PC-9 (cell line): Measurements from ENCODE around the gene ALMS1. TPM values are rescaled to one million over a fixed set of nuclear protein-coding genes. Genes with fewer than 3 reads are reported as not detected.

ENCODE experiments used
- BruUV-seq: library from RNA; stranded (reverse); fragments of 400-500 nt; replicated peaks from 2 replicates; lab custom pipeline; 2021; lab: Mats Ljungman, UMichigan
- CTCF ChIA-PET: fragments of 300-600 bp; sonication (Branson Sonifier 250); formaldehyde crosslinking; loops from one replicate; lab custom pipeline; 2022; ENCODE audit warnings: antibody characterized with exemption; lab: Charles Lee
- POLR2A ChIA-PET: fragments of 300-600 bp; sonication (Branson Sonifier 250); formaldehyde crosslinking; loops from one replicate; lab custom pipeline; 2022; ENCODE audit warnings: antibody characterized with exemption; ENCODE audit not compliant: unreplicated experiment; lab: Charles Lee
- DNase-seq, 2 experiments: peaks; one replicate each; pipeline versions ENCODE4 v3.0.0 to v3.0.0-alpha.2; 2015 to 2022; ENCODE audit warnings: mixed read lengths in 1 of 2
- H2AFZ ChIP-seq: fragments of 200-600 bp; sonication (generic); 2 replicates; pipeline ENCODE4 v1.8.1; 2017; ENCODE audit warnings: antibody characterized with exemption
- H3F3A ChIP-seq: fragments of 200-600 bp; sonication (generic); 2 replicates; pipeline ENCODE4 v1.8.1; 2017; ENCODE audit warnings: antibody characterized with exemption, mild to moderate bottlenecking, low read depth; ENCODE audit not compliant: insufficient read depth
- H3K27ac ChIP-seq: fragments of 200-600 bp; sonication (generic); 2 replicates; pipeline ENCODE4 v1.6.1; 2016; ENCODE audit warnings: mixed run types
- H3K27me3 ChIP-seq: fragments of 200-600 bp; sonication (generic); 2 replicates; pipeline ENCODE4 v1.6.1; 2016; ENCODE audit warnings: low read depth, mixed run types; ENCODE audit not compliant: insufficient read depth
- H3K36me3 ChIP-seq: fragments of 200-600 bp; sonication (generic); 2 replicates; pipeline ENCODE4 v1.6.1; 2016; ENCODE audit warnings: low read depth, mixed run types
- H3K4me1 ChIP-seq: fragments of 200-600 bp; sonication (generic); replicated peaks from 2 replicates; pipeline ENCODE4 v1.6.1; 2016; ENCODE audit warnings: mixed run types; ENCODE audit not compliant: insufficient read depth
- H3K4me2 ChIP-seq: fragments of 200-600 bp; sonication (generic); 2 replicates; pipeline ENCODE4 v1.6.1; 2017; ENCODE audit warnings: mixed run types
- H3K4me3 ChIP-seq: fragments of 200-600 bp; sonication (generic); 2 replicates; pipeline ENCODE4 v1.6.1; 2016; ENCODE audit warnings: mixed run types
- H3K79me2 ChIP-seq: fragments of 200-600 bp; sonication (generic); 2 replicates; pipeline ENCODE4 v1.6.1; 2017; ENCODE audit warnings: low read depth, mixed run types
- H3K9me2 ChIP-seq: fragments of 200-600 bp; sonication (generic); 2 replicates; pipeline ENCODE4 v1.8.1; 2017; ENCODE audit warnings: mild to moderate bottlenecking; ENCODE audit not compliant: insufficient read depth
- H3K9me3 ChIP-seq: fragments of 200-600 bp; sonication (generic); 2 replicates; pipeline ENCODE4 v1.8.1; 2016; ENCODE audit warnings: low read depth; ENCODE audit not compliant: insufficient read depth
- H4K20me1 ChIP-seq: fragments of 200-600 bp; sonication (generic); 2 replicates; pipeline ENCODE4 v1.8.1; 2017; ENCODE audit not compliant: insufficient read depth
- CTCF ChIP-seq: fragments of 200-600 bp; sonication (generic); conservative IDR thresholded peaks from 2 replicates; pipeline ENCODE4 v1.6.1; 2017; ENCODE audit warnings: mixed run types, antibody characterized with exemption, mild to moderate bottlenecking, moderate library complexity
- EZH2 ChIP-seq: fragments of 200-600 bp; sonication (generic); IDR thresholded peaks from 2 replicates; pipeline ENCODE4 v1.8.0; 2017; ENCODE audit warnings: antibody characterized with exemption, low read depth
- intact Hi-C: fragments of 100-400 bp; cut with micrococcal nuclease; formaldehyde crosslinking; loops from one replicate; pipeline ENCODE4 v1.10.0; 2022; ENCODE audit not compliant: unreplicated experiment
- total RNA-seq: library from RNA; stranded (reverse); gene quantifications from 2 replicates; pipeline ENCODE4 v1.2.3, GENCODE V29; 2021

Gene ALMS1
- total RNA-seq, 1 experiment from 2014 or later = 16.7 TPM

- CTCF ChIA-PET = no interaction called here
- POLR2A ChIA-PET = no interaction called here
- Histone ChIP-seq H2AFZ (no peak overlapping the region), H3K36me3 (no peaks in the 10 kb centered on the region), H3K9me2 (no peaks in the 10 kb centered on the region), H3K4me3 (no peak overlapping the region), H3K27me3 (peaks cover 23% of the 10 kb centered on the region), H4K20me1 (0 out of 2 replicates have a peak, but pooled peaks cover 3% of the 10 kb centered on the region), H3K27ac (no peak overlapping the region), H3F3A (no peaks in the 10 kb centered on the region), H3K4me1 (no peaks in the 10 kb centered on the region), H3K79me2 (no peaks in the 10 kb centered on the region), H3K9me3 (0 out of 2 replicates have a peak, but pooled peaks cover 3% of the 10 kb centered on the region), H3K4me2 (no peak overlapping the region)
- intact Hi-C loops = no loop called here
- no peak for DNase-seq
- no TSS peak for BruUV-seq
- TF ChIP-seq CTCF (no peak), EZH2 (no peak)
Measured at GRCh38 chr2:73366060-73366459, 19.6 kb upstream of the ALMS1 start.

- H3K4me2 ChIP-seq = no peak overlapping the region
- H4K20me1 ChIP-seq = 0 out of 2 replicates have a peak, but pooled peaks cover 3% of the 10 kb centered on the region
- no peaks in the 10 kb centered on the region for H3K36me3 ChIP-seq
- no TSS peak for BruUV-seq
- DNase-seq = no peak
- ChIA-PET CTCF (no interaction called here), POLR2A (interaction anchor here (0.6 kb wide), 2 partner anchors 49 to 229 kb away, joined by 3 to 6 read pairs; no protein-coding TSS in a partner anchor)
- H3K4me1 ChIP-seq = no peaks in the 10 kb centered on the region
- H3K9me2 ChIP-seq = no peaks in the 10 kb centered on the region
- H3K79me2 ChIP-seq = no peaks in the 10 kb centered on the region
- no peak overlapping the region for H3K4me3 ChIP-seq
- H2AFZ ChIP-seq = no peak overlapping the region
- no peaks in the 10 kb centered on the region for H3F3A ChIP-seq
- intact Hi-C loops = no loop called here
- TF ChIP-seq EZH2 (no peak), CTCF (no peak)
- 0 out of 2 replicates have a peak, but pooled peaks cover 3% of the 10 kb centered on the region for H3K9me3 ChIP-seq
- H3K27ac ChIP-seq = no peak overlapping the region
- H3K27me3 ChIP-seq = peaks cover 48% of the 10 kb centered on the region
Measured at GRCh38 chr2:73368781-73369180, 16.9 kb upstream of the ALMS1 start.

DNA sequence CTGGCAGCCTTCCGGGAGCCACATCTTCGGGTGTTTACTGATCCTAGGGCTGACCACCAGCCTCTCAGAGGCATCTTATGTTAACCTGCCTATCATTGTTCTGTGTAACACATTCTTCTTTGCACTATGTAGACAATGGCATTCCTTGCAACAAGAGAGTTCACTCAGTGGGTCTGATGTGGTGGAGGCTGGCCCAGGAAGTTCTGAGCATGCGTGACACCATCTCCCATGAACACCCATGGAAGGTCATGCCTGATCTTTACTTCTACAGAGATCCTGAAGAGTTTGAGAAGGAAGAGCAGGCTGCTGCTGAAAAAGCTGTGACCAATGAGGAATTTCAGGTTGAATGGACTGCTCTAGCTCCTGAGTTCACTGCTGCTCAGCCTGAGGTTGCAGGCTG lies 15.3 kb upstream of the ALMS1 start:
- POLR2A ChIA-PET = no interaction called here
- no peaks in the 10 kb centered on the region for H3K4me1 ChIP-seq
- BruUV-seq = no TSS peak
- no peak for DNase-seq
- no peaks in the 10 kb centered on the region for H4K20me1 ChIP-seq
- CTCF ChIA-PET = no interaction called here
- H3K36me3 ChIP-seq = no peaks in the 10 kb centered on the region
- no peak overlapping the region for H3K4me3 ChIP-seq
- H3K9me2 ChIP-seq = no peaks in the 10 kb centered on the region
- no peak overlapping the region for H2AFZ ChIP-seq
- H3K27ac ChIP-seq = no peak overlapping the region
- peaks cover 51% of the 10 kb centered on the region for H3K27me3 ChIP-seq
- no peaks in the 10 kb centered on the region for H3K79me2 ChIP-seq
- H3K9me3 ChIP-seq = 0 out of 2 replicates have a peak, but pooled peaks cover 3% of the 10 kb centered on the region
- no peak overlapping the region for H3K4me2 ChIP-seq
- no peaks in the 10 kb centered on the region for H3F3A ChIP-seq
- TF ChIP-seq CTCF (no peak), EZH2 (no peak)
- intact Hi-C loops = no loop called here
